Central memory CD8-positive, alpha-beta T cell (primary cell): Measurements from ENCODE around the gene AGR3.

Source experiments
- ATAC-seq: fragments of 150-1000 bp; cut with Tn5 transposase; replicated peaks from 2 replicates; pipeline ENCODE4 v1.10.0; 2022; ENCODE audit warnings: mild to moderate bottlenecking, moderate FRiP score, moderate number of reproducible peaks; ENCODE audit not compliant: poor library complexity, severe bottlenecking; ENCODE audit errors: extremely low read depth
- DNase-seq, 2 donors: peaks; one replicate each; pipeline ENCODE4 v3.0.0; 2021; ENCODE audit warnings: low spot score in 2 of 2
- H3K27ac Mint-ChIP-seq: one replicate; pipeline ENCODE4 v1.8.0; 2022; ENCODE audit warnings: low read depth, mild to moderate bottlenecking, moderate library complexity, mixed read lengths
- H3K27me3 Mint-ChIP-seq: one replicate; pipeline ENCODE4 v1.8.0; 2022; ENCODE audit warnings: mixed read lengths
- H3K36me3 Mint-ChIP-seq: one replicate; pipeline ENCODE4 v1.8.0; 2022; ENCODE audit warnings: mild to moderate bottlenecking, moderate library complexity, mixed read lengths; ENCODE audit not compliant: insufficient read depth
- H3K4me1 Mint-ChIP-seq: one replicate; pipeline ENCODE4 v1.8.0; 2022; ENCODE audit warnings: mixed read lengths
- H3K4me3 Mint-ChIP-seq: one replicate; pipeline ENCODE4 v1.8.0; 2022; ENCODE audit warnings: mild to moderate bottlenecking, moderate library complexity, mixed read lengths
- H3K9me3 Mint-ChIP-seq: one replicate; pipeline ENCODE4 v1.8.0; 2022; ENCODE audit warnings: mixed read lengths

The AGR3 gene

DNA sequence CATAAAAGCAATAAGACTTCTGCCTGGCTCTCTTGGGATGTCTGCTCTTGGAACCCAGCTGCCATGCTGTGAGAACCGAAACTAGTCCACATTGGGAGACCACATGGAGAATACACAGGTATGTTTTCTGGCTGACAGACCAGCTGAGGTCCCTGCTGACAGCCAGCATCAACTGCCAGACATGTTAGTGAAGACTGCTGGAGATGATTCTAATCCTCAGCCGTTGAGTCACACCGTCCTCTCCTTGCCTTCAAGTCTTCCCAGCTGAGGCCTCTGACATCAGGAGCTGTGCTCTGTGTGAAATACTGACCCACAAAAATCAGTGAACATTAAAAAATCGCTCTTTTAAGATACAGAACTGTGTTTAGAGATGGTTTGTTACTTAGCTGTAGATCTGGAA is 40.1 kb downstream of the AGR3 start:
- DNase-seq, result no peak
- no peaks in the 10 kb centered on the region for H3K4me1 Mint-ChIP-seq
- no peaks in the 10 kb centered on the region for H3K36me3 Mint-ChIP-seq
- H3K4me3 Mint-ChIP-seq, result no peak overlapping the region
- no peak for ATAC-seq
- H3K27ac Mint-ChIP-seq, result no peak overlapping the region
- peaks cover 20% of the 10 kb centered on the region for H3K27me3 Mint-ChIP-seq
- H3K9me3 Mint-ChIP-seq, result no peaks in the 10 kb centered on the region

DNA sequence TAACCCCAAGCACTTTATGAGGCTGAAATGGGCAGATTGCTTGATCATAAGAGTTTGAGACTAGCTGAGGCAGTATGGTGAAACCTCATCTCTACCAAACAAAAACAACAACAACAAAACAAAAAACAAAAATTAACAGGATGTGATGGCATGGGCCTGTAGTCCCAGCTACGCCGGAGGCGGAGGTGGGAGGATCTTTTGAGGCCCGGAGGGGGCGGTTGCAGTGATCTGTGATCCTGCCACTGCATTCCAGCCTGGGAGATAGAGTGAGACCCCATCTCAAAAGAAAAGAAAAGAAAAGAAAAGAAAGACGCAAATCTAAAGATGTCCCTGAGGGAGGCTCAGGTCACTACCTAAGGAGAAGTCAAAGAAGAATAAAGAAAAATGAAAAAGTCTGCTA is 41.7 kb downstream of the AGR3 start:
- H3K4me3 Mint-ChIP-seq, result no peak overlapping the region
- ATAC-seq (no peak), DNase-seq (no peak)
- H3K27me3 Mint-ChIP-seq, result peaks cover 20% of the 10 kb centered on the region
- no peaks in the 10 kb centered on the region for H3K4me1 Mint-ChIP-seq
- no peaks in the 10 kb centered on the region for H3K9me3 Mint-ChIP-seq
- no peaks in the 10 kb centered on the region for H3K36me3 Mint-ChIP-seq
- no peak overlapping the region for H3K27ac Mint-ChIP-seq

DNA sequence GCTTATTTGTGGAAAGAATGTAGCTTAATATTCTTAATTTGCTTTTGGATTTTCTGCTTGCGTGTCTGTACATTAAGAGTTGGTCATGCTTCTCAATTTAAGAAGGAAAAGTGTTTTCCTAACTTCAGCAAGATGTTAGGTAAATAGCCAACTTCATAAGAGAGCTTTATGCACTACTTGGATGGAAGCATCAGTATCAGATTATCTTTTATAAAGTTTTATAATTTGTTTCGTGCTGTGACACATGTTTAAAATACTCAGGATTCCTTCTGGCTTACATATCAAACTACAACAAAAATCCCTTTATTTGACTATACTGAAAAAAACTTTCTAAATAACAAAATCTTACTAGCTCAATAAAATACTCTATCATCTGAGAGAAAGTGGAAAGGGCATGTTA is 42.1 kb downstream of the AGR3 start:
- Mint-ChIP-seq H3K4me1 (no peaks in the 10 kb centered on the region), H3K27me3 (peaks cover 22% of the 10 kb centered on the region), H3K4me3 (no peak overlapping the region), H3K36me3 (no peaks in the 10 kb centered on the region), H3K27ac (no peak overlapping the region), H3K9me3 (no peaks in the 10 kb centered on the region)
- DNase-seq (no peak), ATAC-seq (no peak)

DNA sequence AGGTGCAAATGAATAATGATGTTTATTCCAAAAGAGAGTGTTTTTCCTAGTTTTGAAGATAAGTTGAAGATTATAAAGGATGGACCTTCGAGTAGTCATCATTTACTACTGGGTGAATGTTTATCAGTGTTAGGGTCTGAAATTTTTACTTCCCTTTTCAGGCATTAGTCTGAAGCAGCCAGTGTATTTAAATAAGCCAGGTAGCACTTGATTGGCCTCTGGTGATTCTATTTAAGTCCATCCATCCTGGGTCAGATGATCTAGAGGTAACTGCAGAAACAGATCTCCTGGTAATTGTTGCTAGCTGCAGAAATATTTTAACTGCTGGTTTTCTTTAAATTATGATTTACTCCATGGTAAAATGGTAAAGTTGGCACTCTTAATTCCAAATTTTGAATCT is 42.9 kb downstream of the AGR3 start:
- Mint-ChIP-seq H3K4me1 (no peaks in the 10 kb centered on the region), H3K36me3 (no peaks in the 10 kb centered on the region), H3K27me3 (peaks cover 23% of the 10 kb centered on the region), H3K9me3 (no peaks in the 10 kb centered on the region), H3K4me3 (no peak overlapping the region), H3K27ac (no peak overlapping the region)
- DNase-seq, result no peak
- no peak for ATAC-seq

DNA sequence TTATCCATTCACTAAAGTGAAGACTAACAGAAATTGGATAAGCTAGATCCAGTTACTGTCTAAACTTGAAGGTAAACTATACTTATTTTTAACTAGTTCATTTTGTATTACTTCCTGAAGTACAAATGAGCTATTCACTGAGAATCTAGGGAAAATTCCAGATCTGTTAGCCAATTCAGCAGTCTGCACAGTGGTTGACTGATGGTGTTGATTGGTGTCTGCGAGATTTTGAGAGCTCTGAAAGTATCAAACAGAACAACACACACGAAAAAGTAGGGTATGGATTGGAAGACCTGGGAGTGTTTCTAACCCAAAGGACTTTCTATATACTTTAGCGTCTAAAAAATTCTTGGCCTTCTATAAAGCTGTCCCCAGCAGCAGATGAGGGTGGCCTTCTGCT is 43.4 kb downstream of the AGR3 start:
- no peak overlapping the region for H3K4me3 Mint-ChIP-seq
- no peak for ATAC-seq
- no peaks in the 10 kb centered on the region for H3K4me1 Mint-ChIP-seq
- H3K36me3 Mint-ChIP-seq, result no peaks in the 10 kb centered on the region
- H3K27me3 Mint-ChIP-seq, result peaks cover 23% of the 10 kb centered on the region
- no peak overlapping the region for H3K27ac Mint-ChIP-seq
- no peak for DNase-seq
- H3K9me3 Mint-ChIP-seq, result no peaks in the 10 kb centered on the region

DNA sequence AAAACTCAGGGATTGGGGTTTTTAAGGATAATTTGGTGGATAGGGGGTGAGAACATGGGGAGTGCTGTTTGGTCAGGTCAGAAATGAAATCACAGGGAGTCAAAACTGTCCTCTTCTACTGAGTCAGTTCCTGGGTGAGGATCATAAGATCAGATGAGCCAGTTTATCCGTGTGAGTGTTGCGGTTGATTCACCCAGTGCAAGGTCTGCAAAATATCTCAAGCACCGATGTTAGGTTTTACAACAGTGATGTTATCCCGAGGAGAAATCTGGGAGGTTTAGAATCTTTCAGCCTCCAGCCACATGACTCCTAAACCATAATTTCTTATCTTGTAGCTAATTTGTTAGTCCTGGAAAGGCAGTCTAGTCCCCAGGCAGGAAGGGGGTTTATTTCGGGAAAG is 45.3 kb downstream of the AGR3 start:
- Mint-ChIP-seq H3K9me3 (no peaks in the 10 kb centered on the region), H3K27ac (no peak overlapping the region), H3K27me3 (peaks cover 23% of the 10 kb centered on the region), H3K4me1 (no peaks in the 10 kb centered on the region), H3K36me3 (no peaks in the 10 kb centered on the region), H3K4me3 (no peak overlapping the region)
- no peak for DNase-seq
- ATAC-seq, result no peak

DNA sequence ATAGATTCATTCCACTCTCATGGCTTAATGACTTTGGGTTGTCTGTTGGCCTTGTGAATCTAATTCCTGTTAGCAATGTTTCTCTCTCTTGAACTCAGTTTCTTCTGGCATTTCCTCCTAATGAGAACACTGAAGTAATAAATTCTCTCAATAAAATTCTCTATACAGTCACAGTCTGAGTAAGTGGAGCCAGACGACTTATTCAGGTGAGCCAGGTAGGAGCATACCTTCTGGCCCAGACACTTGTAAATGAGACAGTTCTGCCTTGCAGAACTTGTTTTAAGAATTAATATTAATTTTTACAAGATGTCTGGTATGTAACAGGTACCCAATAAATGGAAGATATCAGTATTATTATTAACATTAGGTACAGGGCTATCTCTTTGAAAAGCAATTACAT is 48.4 kb downstream of the AGR3 start:
- Mint-ChIP-seq H3K9me3 (no peaks in the 10 kb centered on the region), H3K4me3 (no peak overlapping the region), H3K36me3 (no peaks in the 10 kb centered on the region), H3K27me3 (peaks cover 25% of the 10 kb centered on the region), H3K27ac (no peak overlapping the region), H3K4me1 (no peaks in the 10 kb centered on the region)
- DNase-seq (no peak), ATAC-seq (no peak)

DNA sequence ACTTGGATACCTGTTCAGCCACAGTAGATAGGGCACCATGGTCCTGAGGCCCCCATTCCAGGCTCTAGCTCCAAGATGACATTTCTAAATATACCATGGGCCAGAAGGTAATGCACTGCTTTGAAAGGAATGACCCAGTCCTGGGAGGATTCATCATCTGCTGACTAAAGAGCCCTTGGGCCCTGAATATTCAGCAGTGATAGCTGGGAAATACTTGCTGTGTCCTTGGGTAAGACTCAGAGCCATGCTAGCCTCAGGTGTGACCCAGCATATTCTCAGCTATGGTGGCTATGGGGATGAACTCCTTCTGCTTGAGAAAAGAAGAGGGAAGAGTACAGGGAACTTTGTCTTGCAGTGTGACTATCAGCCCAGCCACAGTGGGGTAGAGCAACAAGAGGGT is 55.7 kb downstream of the AGR3 start:
- Mint-ChIP-seq H3K27me3 (peaks cover 56% of the 10 kb centered on the region), H3K27ac (no peak overlapping the region), H3K36me3 (no peaks in the 10 kb centered on the region), H3K4me3 (no peak overlapping the region), H3K9me3 (no peaks in the 10 kb centered on the region), H3K4me1 (no peaks in the 10 kb centered on the region)
- ATAC-seq (no peak), DNase-seq (no peak)

DNA sequence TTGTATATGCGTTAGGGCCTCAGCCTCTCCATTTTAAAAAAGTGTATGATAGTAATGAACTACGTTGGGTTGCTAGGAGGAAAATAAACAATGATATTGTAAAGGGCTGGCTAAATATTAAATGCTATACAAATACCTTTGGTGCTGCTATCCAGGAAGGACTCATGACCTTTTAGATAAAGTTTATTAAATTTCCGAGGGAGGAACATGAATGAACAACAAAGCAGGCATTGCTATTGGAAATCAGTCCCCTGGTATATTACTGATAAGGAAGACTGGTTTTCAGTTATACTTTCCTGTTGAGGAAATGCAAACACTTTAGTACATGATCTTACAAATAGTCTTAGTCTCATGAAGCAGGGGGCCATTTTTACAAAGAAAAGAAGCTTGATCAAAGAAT is 59.8 kb downstream of the AGR3 start:
- no peak for DNase-seq
- ATAC-seq, result no peak
- no peak overlapping the region for H3K4me3 Mint-ChIP-seq

DNA sequence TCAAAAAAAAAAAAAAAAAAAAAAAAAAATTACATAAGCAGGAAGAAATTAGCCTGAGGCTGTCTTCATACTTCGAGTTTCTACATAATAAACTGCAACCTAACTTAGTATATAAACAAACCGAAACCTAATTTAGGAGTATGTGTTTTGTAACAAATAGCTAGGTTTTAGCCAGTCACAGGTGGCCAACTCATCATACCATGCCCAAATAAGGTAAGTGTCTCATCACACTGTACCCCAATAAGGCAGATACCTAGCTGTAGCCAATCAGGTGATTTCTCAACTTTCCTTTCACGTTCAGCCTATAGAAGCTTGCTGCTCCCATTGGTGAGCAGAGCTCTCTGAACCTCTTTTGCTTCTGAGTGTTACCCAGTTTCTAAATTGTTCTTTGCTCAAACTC is 63.1 kb downstream of the AGR3 start:
- ATAC-seq, result no peak
- Mint-ChIP-seq H3K9me3 (no peaks in the 10 kb centered on the region), H3K36me3 (no peaks in the 10 kb centered on the region), H3K4me3 (no peak overlapping the region), H3K27me3 (peaks cover 50% of the 10 kb centered on the region), H3K4me1 (no peaks in the 10 kb centered on the region), H3K27ac (no peak overlapping the region)
- DNase-seq, result no peak

More for the DNA sequence above, 59.8 kb downstream of the AGR3 start:
- H3K36me3 Mint-ChIP-seq, result no peaks in the 10 kb centered on the region
- no peaks in the 10 kb centered on the region for H3K9me3 Mint-ChIP-seq
- H3K4me1 Mint-ChIP-seq, result no peaks in the 10 kb centered on the region
- peaks cover 46% of the 10 kb centered on the region for H3K27me3 Mint-ChIP-seq
- H3K27ac Mint-ChIP-seq, result no peak overlapping the region

DNA sequence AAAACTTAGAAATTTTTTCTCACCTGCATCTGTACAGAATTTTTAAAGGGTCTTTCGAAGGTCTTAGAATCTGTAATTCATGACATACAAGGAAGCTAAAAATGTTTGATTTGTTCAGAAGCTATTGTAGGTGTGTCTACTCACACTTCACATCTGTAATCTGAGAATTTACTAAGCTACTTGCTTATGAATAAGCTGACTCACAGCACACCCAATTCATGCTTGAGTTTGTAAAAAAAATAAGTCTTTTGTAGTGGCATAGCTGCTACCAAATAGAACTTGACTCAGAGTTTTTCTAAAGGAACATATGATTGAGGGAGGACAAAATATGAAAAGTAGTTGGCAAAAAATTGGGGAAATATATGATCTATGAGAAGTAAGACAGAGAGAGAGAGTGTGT is 64.2 kb downstream of the AGR3 start:
- no peak for DNase-seq
- no peak overlapping the region for H3K27ac Mint-ChIP-seq
- no peaks in the 10 kb centered on the region for H3K9me3 Mint-ChIP-seq
- no peaks in the 10 kb centered on the region for H3K4me1 Mint-ChIP-seq
- no peaks in the 10 kb centered on the region for H3K36me3 Mint-ChIP-seq
- peaks cover 53% of the 10 kb centered on the region for H3K27me3 Mint-ChIP-seq
- no peak for ATAC-seq
- no peak overlapping the region for H3K4me3 Mint-ChIP-seq

DNA sequence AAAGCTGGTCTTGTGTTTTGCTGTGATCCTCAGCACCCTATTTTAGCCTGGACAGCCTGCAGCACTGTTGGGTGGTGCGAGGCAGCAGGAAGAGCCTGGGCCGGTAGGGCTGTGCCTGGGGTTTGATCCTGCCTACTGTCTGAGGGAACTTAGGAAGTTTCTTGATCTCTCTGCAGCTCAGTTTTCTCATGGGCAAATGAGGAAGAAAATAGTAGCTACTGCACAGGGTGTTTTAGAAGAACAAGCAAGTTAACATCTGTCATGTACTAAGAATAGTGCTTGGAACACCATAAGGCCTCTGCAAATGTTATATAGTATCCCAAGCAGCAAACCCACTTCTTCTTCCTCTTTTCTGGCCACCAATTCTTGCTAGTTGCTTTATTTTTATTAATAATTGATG is 65.0 kb downstream of the AGR3 start:
- DNase-seq (no peak), ATAC-seq (no peak)
- Mint-ChIP-seq H3K36me3 (no peaks in the 10 kb centered on the region), H3K4me3 (no peak overlapping the region), H3K27ac (no peak overlapping the region), H3K9me3 (no peaks in the 10 kb centered on the region), H3K27me3 (peaks cover 46% of the 10 kb centered on the region), H3K4me1 (no peaks in the 10 kb centered on the region)

DNA sequence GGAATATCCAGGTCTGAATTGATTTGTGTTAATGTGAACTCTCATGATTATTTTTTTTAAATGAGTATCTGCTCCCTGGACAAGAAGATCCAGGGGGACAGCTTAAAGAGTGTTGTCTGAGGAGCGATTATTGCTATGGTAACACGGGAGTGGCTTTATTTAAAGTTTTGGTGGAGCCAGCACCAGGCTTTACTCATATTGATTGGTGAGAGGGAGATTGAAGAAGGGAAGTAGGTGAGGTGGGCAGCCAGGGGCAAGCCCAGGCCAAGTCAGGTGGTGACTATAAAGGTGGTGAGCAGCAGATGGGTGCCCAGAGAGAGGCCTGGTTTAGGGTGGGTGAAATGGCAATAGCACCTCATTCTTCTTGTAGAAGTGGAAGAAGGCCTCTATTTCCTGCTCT is 66.8 kb downstream of the AGR3 start:
- H3K36me3 Mint-ChIP-seq, result no peaks in the 10 kb centered on the region
- H3K9me3 Mint-ChIP-seq, result no peaks in the 10 kb centered on the region
- no peak for DNase-seq
- no peak overlapping the region for H3K4me3 Mint-ChIP-seq
- no peaks in the 10 kb centered on the region for H3K4me1 Mint-ChIP-seq
- ATAC-seq, result no peak
- peaks cover 33% of the 10 kb centered on the region for H3K27me3 Mint-ChIP-seq
- H3K27ac Mint-ChIP-seq, result no peak overlapping the region

DNA sequence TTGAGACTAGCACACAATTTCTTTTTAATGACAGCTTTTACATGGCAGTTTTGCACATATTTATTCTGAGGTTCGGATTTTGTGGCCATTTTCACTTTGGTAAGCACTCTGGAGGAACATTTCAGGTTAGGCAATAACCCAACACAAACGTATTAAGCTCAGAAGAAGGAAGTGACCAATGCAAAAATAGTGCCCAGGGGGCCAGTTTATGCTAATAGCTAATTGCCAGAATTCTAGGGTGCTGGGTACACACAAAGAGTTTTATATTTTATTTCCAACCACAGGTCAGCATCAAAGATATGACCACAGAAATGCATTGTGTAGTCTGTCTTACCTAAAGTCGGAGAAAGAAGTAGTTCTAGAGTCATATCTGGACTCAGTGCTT is 68.6 kb downstream of the AGR3 start:
- DNase-seq, result no peak
- no peaks in the 10 kb centered on the region for H3K4me1 Mint-ChIP-seq
- H3K27ac Mint-ChIP-seq, result no peak overlapping the region
- no peaks in the 10 kb centered on the region for H3K36me3 Mint-ChIP-seq
- H3K9me3 Mint-ChIP-seq, result no peaks in the 10 kb centered on the region
- ATAC-seq, result no peak
- H3K27me3 Mint-ChIP-seq, result peaks cover 33% of the 10 kb centered on the region
- H3K4me3 Mint-ChIP-seq, result no peak overlapping the region
